ENCODE results near the gene NDUFS5. TPM values are rescaled to one million over a fixed set of nuclear protein-coding genes. Genes with fewer than 3 reads are reported as not detected.
"Not testable (repeated sequence)": the region's sequence is repeated elsewhere in the genome, so short reads cannot be mapped to it uniquely, and the experiment has no call there.

The NDUFS5 gene
- polyA plus RNA-seq, 1 donor (not counting 4 experiments of a cell fraction or from before 2014, with no cell fraction given): 977 TPM

DNA sequence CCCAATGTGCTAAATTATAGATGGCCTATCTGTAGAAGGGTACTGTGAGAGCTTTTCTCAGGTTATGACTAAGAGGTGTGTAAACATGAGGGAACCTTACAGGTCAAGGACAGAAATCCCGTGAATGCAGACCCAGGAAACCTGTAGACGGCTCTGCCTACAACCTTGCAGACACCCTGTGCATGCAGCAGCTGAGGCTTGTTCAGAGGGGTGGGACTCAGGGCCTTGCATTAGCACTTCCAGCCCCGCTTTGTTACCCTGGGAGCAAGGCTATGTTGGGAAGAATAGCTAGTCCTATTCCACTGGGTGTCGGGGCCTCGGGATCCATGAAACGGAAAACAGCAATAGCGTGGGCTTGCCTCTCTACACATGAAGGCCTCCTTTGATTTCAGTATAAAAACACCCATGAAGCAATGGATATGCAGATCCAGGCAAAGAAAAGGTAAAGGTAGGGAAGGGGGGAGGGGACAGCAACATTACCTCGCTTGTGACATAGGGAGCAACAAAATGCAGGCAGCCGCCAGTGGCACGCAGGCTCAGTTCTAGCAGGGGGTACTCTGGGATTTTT is 9.5 kb upstream of the NDUFS5 start:
- H3K4me1 ChIP-seq (ENCODE audit: control insufficient read depth, extremely low read depth, insufficient read depth, low read length): peaks cover 4% of the 10 kb centered on the region
- no peaks in the 10 kb centered on the region for H3K9me1 ChIP-seq (ENCODE audit: control insufficient read depth, extremely low read depth, insufficient read depth, low read length)
- no peaks in the 10 kb centered on the region for H3K79me2 ChIP-seq (ENCODE audit: control insufficient read depth, insufficient read depth, low read length)
- H3K4me3 ChIP-seq (ENCODE audit: control insufficient read depth in 2 of 3, extremely low read depth in 1 of 3, insufficient read depth in 2 of 3, low read depth in 1 of 3, low read length in 3 of 3): no peak overlapping the region
- H3K9ac ChIP-seq (ENCODE audit: control insufficient read depth, extremely low read depth, insufficient read depth, low read length): no peak overlapping the region
- dilution Hi-C loops (cut with MboI; ENCODE audit: extremely low pct_ligation_motif_present, low sequenced_read_pairs): no loop called here
- H3K27me3 ChIP-seq (ENCODE audit: control insufficient read depth, extremely low read depth, insufficient read depth, low read length): no peaks in the 10 kb centered on the region
- peaks cover 0 to 6% of the 10 kb centered on the region in 2 experiments for H3K36me3 ChIP-seq (ENCODE audit: control insufficient read depth in 2 of 2, extremely low read depth in 1 of 2, insufficient read depth in 2 of 2, low read length in 2 of 2)
- FAIRE-seq (no peak), DNase-seq (ENCODE audit: low read depth, low spot score) (no peak)
- no peak overlapping the region for H3K27ac ChIP-seq (ENCODE audit: control insufficient read depth, insufficient read depth, low read length)
- no peaks in the 10 kb centered on the region for H4K20me1 ChIP-seq (ENCODE audit: control insufficient read depth, extremely low read depth, insufficient read depth, low read length)
- no peak for TF ChIP-seq EZH2 (IDR thresholded peaks at IDR 0.05; ENCODE audit: low read length)
- TF ChIP-seq, protein P1, sequence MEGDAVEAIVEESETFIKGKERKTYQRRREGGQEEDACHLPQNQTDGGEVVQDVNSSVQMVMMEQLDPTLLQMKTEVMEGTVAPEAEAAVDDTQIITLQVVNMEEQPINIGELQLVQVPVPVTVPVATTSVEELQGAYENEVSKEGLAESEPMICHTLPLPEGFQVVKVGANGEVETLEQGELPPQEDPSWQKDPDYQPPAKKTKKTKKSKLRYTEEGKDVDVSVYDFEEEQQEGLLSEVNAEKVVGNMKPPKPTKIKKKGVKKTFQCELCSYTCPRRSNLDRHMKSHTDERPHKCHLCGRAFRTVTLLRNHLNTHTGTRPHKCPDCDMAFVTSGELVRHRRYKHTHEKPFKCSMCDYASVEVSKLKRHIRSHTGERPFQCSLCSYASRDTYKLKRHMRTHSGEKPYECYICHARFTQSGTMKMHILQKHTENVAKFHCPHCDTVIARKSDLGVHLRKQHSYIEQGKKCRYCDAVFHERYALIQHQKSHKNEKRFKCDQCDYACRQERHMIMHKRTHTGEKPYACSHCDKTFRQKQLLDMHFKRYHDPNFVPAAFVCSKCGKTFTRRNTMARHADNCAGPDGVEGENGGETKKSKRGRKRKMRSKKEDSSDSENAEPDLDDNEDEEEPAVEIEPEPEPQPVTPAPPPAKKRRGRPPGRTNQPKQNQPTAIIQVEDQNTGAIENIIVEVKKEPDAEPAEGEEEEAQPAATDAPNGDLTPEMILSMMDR (optimal IDR thresholded peaks at IDR 0.05 in 1 of 3, IDR thresholded peaks at IDR 0.05 in 1 of 3, conservative IDR thresholded peaks at IDR 0.05 in 1 of 3; ENCODE audit: extremely low read depth in 1 of 3, insufficient read depth in 2 of 3, low read length in 3 of 3): no peak
- no peaks in the 10 kb centered on the region for H3K9me3 ChIP-seq (ENCODE audit: control insufficient read depth, low read depth, low read length)
- H3K4me2 ChIP-seq (ENCODE audit: control insufficient read depth, extremely low read depth, insufficient read depth, low read depth, low read length): no peak overlapping the region
- H2AFZ ChIP-seq (ENCODE audit: control insufficient read depth, low read length): no peak overlapping the region

GRCh38 chr1:39017266-39017665 is 8.9 kb upstream of the NDUFS5 start:
- Histone ChIP-seq H3K79me2 (ENCODE audit: control insufficient read depth, insufficient read depth, low read length) (no peaks in the 10 kb centered on the region), H3K9ac (ENCODE audit: control insufficient read depth, extremely low read depth, insufficient read depth, low read length) (no peak overlapping the region), H4K20me1 (ENCODE audit: control insufficient read depth, extremely low read depth, insufficient read depth, low read length) (no peaks in the 10 kb centered on the region), H3K27me3 (ENCODE audit: control insufficient read depth, extremely low read depth, insufficient read depth, low read length) (no peaks in the 10 kb centered on the region), H3K36me3 (ENCODE audit: control insufficient read depth in 2 of 2, extremely low read depth in 1 of 2, insufficient read depth in 2 of 2, low read length in 2 of 2) (peaks cover 0 to 3% of the 10 kb centered on the region in 2 experiments), H2AFZ (ENCODE audit: control insufficient read depth, low read length) (no peak overlapping the region), H3K9me3 (ENCODE audit: control insufficient read depth, low read depth, low read length) (no peaks in the 10 kb centered on the region), H3K4me1 (ENCODE audit: control insufficient read depth, extremely low read depth, insufficient read depth, low read length) (peaks cover 6% of the 10 kb centered on the region), H3K4me2 (ENCODE audit: control insufficient read depth, extremely low read depth, insufficient read depth, low read depth, low read length) (no peak overlapping the region), H3K4me3 (ENCODE audit: control insufficient read depth in 2 of 3, extremely low read depth in 1 of 3, insufficient read depth in 2 of 3, low read depth in 1 of 3, low read length in 3 of 3) (no peak overlapping the region), H3K27ac (ENCODE audit: control insufficient read depth, insufficient read depth, low read length) (no peak overlapping the region), H3K9me1 (ENCODE audit: control insufficient read depth, extremely low read depth, insufficient read depth, low read length) (no peaks in the 10 kb centered on the region)
- no peak for FAIRE-seq
- DNase-seq (ENCODE audit: low read depth, low spot score): no peak
- dilution Hi-C loops (cut with MboI; ENCODE audit: extremely low pct_ligation_motif_present, low sequenced_read_pairs): no loop called here
- no peak for TF ChIP-seq EZH2 (IDR thresholded peaks at IDR 0.05; ENCODE audit: low read length)

DNA sequence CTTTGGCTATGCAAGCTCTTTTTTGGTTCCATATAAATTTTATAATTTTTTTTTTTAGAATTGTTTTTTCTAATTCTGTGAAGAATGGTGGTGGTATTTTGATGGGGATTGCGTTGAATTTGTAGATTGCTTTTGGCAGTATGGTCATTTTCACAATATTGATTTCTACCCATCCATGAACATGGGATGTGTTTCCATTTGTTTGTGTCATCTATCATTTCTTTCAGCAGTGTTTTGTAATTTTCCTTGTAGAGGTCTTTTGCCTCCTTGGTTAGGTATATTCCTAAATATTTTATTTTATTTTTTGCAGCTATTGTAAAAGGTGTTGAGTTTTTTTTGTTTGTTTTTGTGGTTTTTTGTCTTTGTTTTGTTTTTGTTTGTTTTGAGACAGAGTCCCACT is 5.7 kb upstream of the NDUFS5 start:
- H3K9ac ChIP-seq (ENCODE audit: control insufficient read depth, extremely low read depth, insufficient read depth, low read length); H2AFZ ChIP-seq (ENCODE audit: control insufficient read depth, low read length); H4K20me1 ChIP-seq (ENCODE audit: control insufficient read depth, extremely low read depth, insufficient read depth, low read length); H3K27ac ChIP-seq (ENCODE audit: control insufficient read depth, insufficient read depth, low read length); dilution Hi-C loops (cut with MboI; ENCODE audit: extremely low pct_ligation_motif_present, low sequenced_read_pairs); FAIRE-seq; H3K9me3 ChIP-seq (ENCODE audit: control insufficient read depth, low read depth, low read length); H3K9me1 ChIP-seq (ENCODE audit: control insufficient read depth, extremely low read depth, insufficient read depth, low read length); H3K4me2 ChIP-seq (ENCODE audit: control insufficient read depth, extremely low read depth, insufficient read depth, low read depth, low read length); H3K79me2 ChIP-seq (ENCODE audit: control insufficient read depth, insufficient read depth, low read length); H3K27me3 ChIP-seq (ENCODE audit: control insufficient read depth, extremely low read depth, insufficient read depth, low read length); H3K4me1 ChIP-seq (ENCODE audit: control insufficient read depth, extremely low read depth, insufficient read depth, low read length); DNase-seq (ENCODE audit: low read depth, low spot score); H3K36me3 ChIP-seq (ENCODE audit: control insufficient read depth in 2 of 2, extremely low read depth in 1 of 2, insufficient read depth in 2 of 2, low read length in 2 of 2); H3K4me3 ChIP-seq (ENCODE audit: control insufficient read depth in 2 of 3, extremely low read depth in 1 of 3, insufficient read depth in 2 of 3, low read depth in 1 of 3, low read length in 3 of 3): not testable (repeated sequence)
